H1 (cell line): ENCODE data around the gene TMEM120B. TPM values are rescaled to one million over a fixed set of nuclear protein-coding genes. Genes with fewer than 3 reads are reported as not detected.

Source experiments
- ASH2L ChIP-seq: fragments of 200-600, 300-600 bp; sonication (generic); IDR thresholded peaks from one replicate; pipeline ENCODE4 v1.7.1; 2017; ENCODE audit warnings: low read length
- BCL11A ChIP-seq, 2 experiments: IDR thresholded peaks; one replicate each; pipeline ENCODE4 v1.6.1; 2011; ENCODE audit warnings: low read depth in 2 of 2, low read length in 2 of 2, mild to moderate bottlenecking in 2 of 2
- EP300 ChIP-seq, 2 experiments: IDR thresholded peaks; 1 replicate in 1 of 2; 2 replicates in 1 of 2; pipeline ENCODE4 v1.6.1; 2011 to 2012; ENCODE audit warnings: low read depth in 2 of 2, low read length in 2 of 2, mild to moderate bottlenecking in 2 of 2, borderline replicate concordance in 1 of 2, inconsistent platforms in 1 of 2, moderate library complexity in 1 of 2
- HDAC6 ChIP-seq: IDR thresholded peaks from one replicate; pipeline ENCODE4 v1.7.1; 2012; ENCODE audit warnings: low read depth, mild to moderate bottlenecking, inconsistent platforms, low read length, moderate library complexity
- JUN ChIP-seq: IDR thresholded peaks from 2 replicates; pipeline ENCODE4 v1.6.1; 2011; ENCODE audit warnings: low read depth, mild to moderate bottlenecking, improper control_type of control experiment, low read length
- JUND ChIP-seq: IDR thresholded peaks from 2 replicates; pipeline ENCODE4 v1.6.1; 2011; ENCODE audit warnings: mild to moderate bottlenecking, improper control_type of control experiment, low read length
- RNF2 ChIP-seq: fragments of 200-900, 300-1000 bp; sonication (generic); IDR thresholded peaks from 2 replicates; pipeline ENCODE4 v1.7.1; 2016; ENCODE audit warnings: borderline replicate concordance, low read depth, mild to moderate bottlenecking, antibody characterized with exemption, low read length; ENCODE audit not compliant: poor library complexity, severe bottlenecking; ENCODE audit errors: missing control alignments
- SP1 ChIP-seq: IDR thresholded peaks from 2 replicates; pipeline ENCODE4 v1.6.1; 2011; ENCODE audit warnings: low read depth, low read length
- polyA plus RNA-seq, 7 experiments: library from polyadenylated mRNA; depleted of rRNA in 3 of 7; stranded (reverse) in 5 of 7; unstranded in 2 of 7; fragments of >200 nt in 5 of 7; fragments of 200-250 nt in 2 of 7; gene quantifications; 1 replicate in 5 of 7; 2 replicates in 1 of 7; 4 replicates in 1 of 7; pipeline versions ENCODE4 v1.2.1 to v1.2.3, GENCODE V29; 2011 to 2013; ENCODE audit warnings: missing spikeins in 2 of 7, mixed read lengths in 2 of 7
- total RNA-seq: library from RNA; stranded (reverse); fragmentation: NEBNext Ultra II Directional; extraction: Animal tissue kit (Norgen Biotek cat#: 25700); gene quantifications from 2 replicates; pipeline ENCODE4 v1.2.1, GENCODE V29; 2021

TMEM120B gene
- total and polyA plus RNA-seq, 2 of the 8 experiments (the other 6 are each of a cell fraction or from before 2014, with no cell fraction given): 22.0 to 29.1 TPM

- no peak for TF ChIP-seq HDAC6
- TF ChIP-seq RNF2: no peak
- no peak for TF ChIP-seq BCL11A (IDR thresholded peaks at IDR 0.05; ENCODE audit: low read depth in 2 of 2, low read length in 2 of 2)
- no peak for TF ChIP-seq JUND
- TF ChIP-seq SP1: no peak
- TF ChIP-seq ASH2L: no peak
- no peak for TF ChIP-seq JUN
- TF ChIP-seq EP300 (IDR thresholded peaks at IDR 0.05; ENCODE audit: borderline replicate concordance in 1 of 2, low read depth in 2 of 2, low read length in 2 of 2): no peak
Measured at GRCh38 chr12:121673013-121673511, 39.5 kb upstream of the TMEM120B start (continued).
